OCI-LY3 (cell line): Measurements from ENCODE around the gene XRCC5.

Source experiments
- EZH2phosphoT487 ChIP-seq: fragments of 200-600 bp; shearing (Covaris generic); IDR thresholded peaks from 2 replicates; pipeline ENCODE4 v1.6.1; 2018; ENCODE audit warnings: antibody characterized with exemption, mixed run types, low read depth
- TF ChIP-seq, protein P1 (sequence below): fragments of 200-600, 300-600 bp; sonication (generic); IDR thresholded peaks from 2 replicates; pipeline ENCODE4 v1.5.1; 2014; ENCODE audit warnings: antibody characterized with exemption, low read length, low read depth

DNA sequence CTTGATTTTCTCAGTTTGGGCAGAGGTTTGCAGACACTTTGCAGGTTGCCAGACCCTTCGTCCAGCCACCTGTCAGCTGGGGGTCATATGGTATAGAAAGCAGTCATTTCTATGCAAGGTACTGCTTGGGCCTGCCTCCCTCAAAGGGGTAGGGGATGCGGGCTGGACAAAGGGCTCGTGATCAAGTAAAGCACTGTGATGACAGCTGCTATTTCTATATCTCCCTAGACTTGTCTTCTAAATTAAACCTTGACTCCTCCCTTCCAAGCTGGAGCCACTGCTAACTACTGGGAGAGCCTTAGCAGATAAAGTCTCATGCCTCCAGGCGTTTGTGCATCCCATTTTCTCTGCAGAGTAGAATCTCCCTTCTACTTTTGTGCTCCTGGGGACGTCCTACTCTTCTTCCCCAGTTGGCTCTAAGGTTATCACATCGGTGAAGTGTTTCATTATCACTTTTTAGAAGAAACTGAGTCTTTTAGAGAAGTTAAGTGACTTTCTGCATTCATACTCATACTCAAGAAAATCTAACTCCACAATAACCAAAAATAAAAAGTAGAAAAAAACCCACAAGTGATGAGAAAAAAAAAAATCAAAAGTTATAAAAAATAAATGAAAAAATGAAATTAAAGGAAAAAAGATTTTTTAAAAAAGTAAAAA is 710 bp upstream of the XRCC5 start:
- TF ChIP-seq, protein P1, sequence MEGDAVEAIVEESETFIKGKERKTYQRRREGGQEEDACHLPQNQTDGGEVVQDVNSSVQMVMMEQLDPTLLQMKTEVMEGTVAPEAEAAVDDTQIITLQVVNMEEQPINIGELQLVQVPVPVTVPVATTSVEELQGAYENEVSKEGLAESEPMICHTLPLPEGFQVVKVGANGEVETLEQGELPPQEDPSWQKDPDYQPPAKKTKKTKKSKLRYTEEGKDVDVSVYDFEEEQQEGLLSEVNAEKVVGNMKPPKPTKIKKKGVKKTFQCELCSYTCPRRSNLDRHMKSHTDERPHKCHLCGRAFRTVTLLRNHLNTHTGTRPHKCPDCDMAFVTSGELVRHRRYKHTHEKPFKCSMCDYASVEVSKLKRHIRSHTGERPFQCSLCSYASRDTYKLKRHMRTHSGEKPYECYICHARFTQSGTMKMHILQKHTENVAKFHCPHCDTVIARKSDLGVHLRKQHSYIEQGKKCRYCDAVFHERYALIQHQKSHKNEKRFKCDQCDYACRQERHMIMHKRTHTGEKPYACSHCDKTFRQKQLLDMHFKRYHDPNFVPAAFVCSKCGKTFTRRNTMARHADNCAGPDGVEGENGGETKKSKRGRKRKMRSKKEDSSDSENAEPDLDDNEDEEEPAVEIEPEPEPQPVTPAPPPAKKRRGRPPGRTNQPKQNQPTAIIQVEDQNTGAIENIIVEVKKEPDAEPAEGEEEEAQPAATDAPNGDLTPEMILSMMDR = no peak
- no peak for TF ChIP-seq EZH2phosphoT487
